ENCODE measurements around the gene MYOT. TPM values are rescaled to one million over a fixed set of nuclear protein-coding genes. Genes with fewer than 3 reads are reported as not detected.
"Not testable (repeated sequence)": the region's sequence is repeated elsewhere in the genome, so short reads cannot be mapped to it uniquely, and the experiment has no call there.

MYOT gene
- total RNA-seq, 2 experiments from 2014 or later, result not detected

- Mint-ChIP-seq H3K9me3 (no peaks in the 10 kb centered on the region), H3K27me3 (no peaks in the 10 kb centered on the region), H3K4me1 (no peaks in the 10 kb centered on the region), H3K36me3 (no peaks in the 10 kb centered on the region), H3K27ac (no peak overlapping the region), H3K4me3 (no peak overlapping the region)
- ATAC-seq (ENCODE audit: low read depth) (no peak), DNase-seq (no peak)
- POLR2A ChIA-PET, result no interaction called here
Measured at GRCh38 chr5:137837491-137838394, 29.9 kb upstream of the MYOT start.

- H3K4me3 Mint-ChIP-seq, result no peak overlapping the region
- ATAC-seq (ENCODE audit: low read depth) (no peak), DNase-seq (no peak)
- H3K27me3 Mint-ChIP-seq, result no peaks in the 10 kb centered on the region
- POLR2A ChIA-PET, result no interaction called here
- no peak overlapping the region for H3K27ac Mint-ChIP-seq
- H3K4me1 Mint-ChIP-seq, result no peaks in the 10 kb centered on the region
- no peaks in the 10 kb centered on the region for H3K9me3 Mint-ChIP-seq
- no peaks in the 10 kb centered on the region for H3K36me3 Mint-ChIP-seq
Measured at GRCh38 chr5:137838976-137839375, 28.7 kb upstream of the MYOT start.

GRCh38 chr5:137842296-137842695, 25.4 kb upstream of the MYOT start:
- peaks cover 4% of the 10 kb centered on the region for H3K36me3 Mint-ChIP-seq
- DNase-seq (no peak), ATAC-seq (ENCODE audit: low read depth) (no peak)
- no peaks in the 10 kb centered on the region for H3K9me3 Mint-ChIP-seq
- H3K4me3 Mint-ChIP-seq, result no peak overlapping the region
- H3K27me3 Mint-ChIP-seq, result no peaks in the 10 kb centered on the region
- POLR2A ChIA-PET, result no interaction called here
- H3K4me1 Mint-ChIP-seq, result peaks cover 6% of the 10 kb centered on the region
- no peak overlapping the region for H3K27ac Mint-ChIP-seq

- Mint-ChIP-seq H3K4me3 (no peak overlapping the region), H3K9me3 (no peaks in the 10 kb centered on the region), H3K27ac (no peak overlapping the region), H3K27me3 (no peaks in the 10 kb centered on the region), H3K36me3 (peaks cover 4% of the 10 kb centered on the region), H3K4me1 (peaks cover 6% of the 10 kb centered on the region)
- POLR2A ChIA-PET, result no interaction called here
- DNase-seq (no peak), ATAC-seq (ENCODE audit: low read depth) (no peak)
Measured at GRCh38 chr5:137843676-137844299, 23.9 kb upstream of the MYOT start.

GRCh38 chr5:137845472-137845871, 22.2 kb upstream of the MYOT start:
- H3K36me3 Mint-ChIP-seq, result peaks cover 4% of the 10 kb centered on the region
- POLR2A ChIA-PET, result interaction anchor here (0.6 kb wide), 1 partner anchor 90 kb away, joined by 3 read pairs; no protein-coding TSS in a partner anchor

GRCh38 chr5:137847687-137848086, 20.0 kb upstream of the MYOT start:
- peaks cover 2% of the 10 kb centered on the region for H3K9me3 Mint-ChIP-seq
- H3K4me1 Mint-ChIP-seq, result peaks cover 6% of the 10 kb centered on the region
- no peak overlapping the region for H3K27ac Mint-ChIP-seq
- peaks cover 4% of the 10 kb centered on the region for H3K36me3 Mint-ChIP-seq
- no peak for ATAC-seq (ENCODE audit: low read depth)
- no peak for DNase-seq
- H3K4me3 Mint-ChIP-seq, result no peak overlapping the region
- H3K27me3 Mint-ChIP-seq, result no peaks in the 10 kb centered on the region
- POLR2A ChIA-PET, result no interaction called here

More at GRCh38 chr5:137845472-137845871, 22.2 kb upstream of the MYOT start:
- Mint-ChIP-seq H3K4me3 (no peak overlapping the region), H3K27me3 (no peaks in the 10 kb centered on the region), H3K9me3 (no peaks in the 10 kb centered on the region), H3K27ac (no peak overlapping the region), H3K4me1 (peaks cover 6% of the 10 kb centered on the region)
- DNase-seq, result no peak
- no peak for ATAC-seq (ENCODE audit: low read depth)

GRCh38 chr5:137853165-137853564, 14.5 kb upstream of the MYOT start:
- H3K9me3 Mint-ChIP-seq; DNase-seq; H3K4me3 Mint-ChIP-seq; H3K27ac Mint-ChIP-seq; H3K36me3 Mint-ChIP-seq; ATAC-seq (ENCODE audit: low read depth); H3K27me3 Mint-ChIP-seq: not testable (repeated sequence)
- POLR2A ChIA-PET, result interaction anchor here (0.6 kb wide), 1 partner anchor 468 kb away, joined by 3 read pairs; no protein-coding TSS in a partner anchor
- peaks cover 17% of the 10 kb centered on the region for H3K4me1 Mint-ChIP-seq

- H3K36me3 Mint-ChIP-seq, result peaks cover 1% of the 10 kb centered on the region
- H3K27ac Mint-ChIP-seq, result no peak overlapping the region
- peaks cover 2% of the 10 kb centered on the region for H3K9me3 Mint-ChIP-seq
- ATAC-seq (ENCODE audit: low read depth), result no peak
- peaks cover 4% of the 10 kb centered on the region for H3K27me3 Mint-ChIP-seq
- DNase-seq, result no peak
- POLR2A ChIA-PET, result no interaction called here
- H3K4me3 Mint-ChIP-seq, result no peak overlapping the region
- H3K4me1 Mint-ChIP-seq, result peaks cover 19% of the 10 kb centered on the region
Measured at GRCh38 chr5:137856201-137856600, 11.5 kb upstream of the MYOT start.

- peaks cover 2% of the 10 kb centered on the region for H3K9me3 Mint-ChIP-seq
- no peak for ATAC-seq (ENCODE audit: low read depth)
- no peak overlapping the region for H3K4me3 Mint-ChIP-seq
- peaks cover 4% of the 10 kb centered on the region for H3K27me3 Mint-ChIP-seq
- H3K36me3 Mint-ChIP-seq, result peaks cover 1% of the 10 kb centered on the region
- DNase-seq, result no peak
- H3K27ac Mint-ChIP-seq, result no peak overlapping the region
- POLR2A ChIA-PET, result interaction anchor here (0.6 kb wide), 1 partner anchor 72 kb away, joined by 3 read pairs; no protein-coding TSS in a partner anchor
- peaks cover 24% of the 10 kb centered on the region for H3K4me1 Mint-ChIP-seq
Measured at GRCh38 chr5:137856916-137857862, 10.5 kb upstream of the MYOT start.

GRCh38 chr5:137858223-137858916, 9.3 kb upstream of the MYOT start:
- DNase-seq (no peak), ATAC-seq (ENCODE audit: low read depth) (peak; percentile 54)
- H3K27ac Mint-ChIP-seq, result peak overlapping the region; percentile 60
- peaks cover 4% of the 10 kb centered on the region for H3K27me3 Mint-ChIP-seq
- peak overlapping the region; percentile 76 for H3K4me3 Mint-ChIP-seq
- H3K9me3 Mint-ChIP-seq, result no peaks in the 10 kb centered on the region
- POLR2A ChIA-PET, result no interaction called here
- H3K4me1 Mint-ChIP-seq, result peaks cover 24% of the 10 kb centered on the region
- peaks cover 1% of the 10 kb centered on the region for H3K36me3 Mint-ChIP-seq

- POLR2A ChIA-PET, result no interaction called here
- Mint-ChIP-seq H3K27ac (no peak overlapping the region), H3K9me3 (no peaks in the 10 kb centered on the region)
Measured at GRCh38 chr5:137858954-137859353, 8.7 kb upstream of the MYOT start.

GRCh38 chr5:137862251-137862650, 5.4 kb upstream of the MYOT start:
- Mint-ChIP-seq H3K36me3 (no peaks in the 10 kb centered on the region), H3K27me3 (peaks cover 4% of the 10 kb centered on the region), H3K9me3 (no peaks in the 10 kb centered on the region), H3K4me3 (no peak overlapping the region), H3K27ac (no peak overlapping the region), H3K4me1 (peaks cover 15% of the 10 kb centered on the region)
- POLR2A ChIA-PET, result no interaction called here
- no peak for DNase-seq
- ATAC-seq (ENCODE audit: low read depth), result no peak

More at GRCh38 chr5:137858954-137859353, 8.7 kb upstream of the MYOT start:
- Mint-ChIP-seq H3K4me3 (no peak overlapping the region), H3K36me3 (no peaks in the 10 kb centered on the region), H3K27me3 (peaks cover 4% of the 10 kb centered on the region), H3K4me1 (peaks cover 24% of the 10 kb centered on the region)
- DNase-seq (no peak), ATAC-seq (ENCODE audit: low read depth) (no peak)
